ENCODE data around the gene LRRC8D. TPM values are rescaled to one million over a fixed set of nuclear protein-coding genes. Genes with fewer than 3 reads are reported as not detected.

Gene LRRC8D
- total and polyA plus RNA-seq, 9 of the 15 experiments (the other 6 are each of a cell fraction or from before 2014, with no cell fraction given): 3.4 to 53.9 (median 15.9) TPM

DNA sequence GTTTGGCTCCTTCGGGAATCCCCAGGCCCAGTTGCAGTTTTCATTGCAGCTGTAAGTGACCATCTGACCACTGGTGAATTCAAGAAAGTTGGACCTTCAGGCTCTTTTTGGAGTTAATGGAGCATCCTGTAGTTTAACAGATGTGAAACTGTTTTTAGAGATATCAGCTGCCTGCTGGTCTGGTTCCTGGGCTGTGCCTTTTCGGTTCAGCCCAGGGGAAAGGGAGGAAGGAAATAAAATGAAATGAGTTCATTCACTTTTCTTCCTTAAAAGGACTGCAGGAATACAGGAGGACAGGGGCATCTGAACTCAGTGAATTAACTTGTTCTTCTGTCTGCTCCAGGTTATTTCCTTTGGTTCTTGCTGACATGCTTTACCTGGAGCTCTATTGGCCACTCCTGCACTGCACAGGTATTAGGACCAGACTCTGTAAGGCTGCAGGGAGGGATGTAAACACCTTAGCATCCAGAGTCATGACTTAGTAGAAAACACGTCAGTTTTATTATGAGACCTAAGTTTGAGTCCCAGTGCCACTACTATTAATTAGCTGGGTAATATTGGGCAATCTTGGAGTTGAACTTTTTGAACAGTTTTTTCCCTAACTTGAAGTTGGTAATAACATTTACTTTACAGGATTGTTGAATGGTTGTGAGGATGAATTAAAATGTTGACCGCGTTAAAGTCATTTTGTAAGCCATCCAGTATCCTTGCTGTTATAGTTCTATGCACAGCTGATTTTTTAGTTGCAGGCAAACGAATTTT, 83.6 kb downstream of the LRRC8D start (continued):
- TF ChIP-seq XRCC5 (IDR thresholded peaks at IDR 0.05; ENCODE audit: low read depth, low read length) (no peak), RCOR1 (IDR thresholded peaks at IDR 0.05; ENCODE audit: borderline replicate concordance in 1 of 2, low read depth in 2 of 2, low read length in 2 of 2) (no peak), COPS2 (conservative IDR thresholded peaks at IDR 0.05) (no peak), RBBP5 (IDR thresholded peaks at IDR 0.05; ENCODE audit: borderline replicate concordance, insufficient read depth, low read length, poor library complexity, severe bottlenecking) (no peak), TCF3 (CRISPR knock-in tag; IDR thresholded peaks at IDR 0.05) (peak; percentile 56), GATAD2B (IDR thresholded peaks at IDR 0.05; ENCODE audit: borderline replicate concordance) (no peak), SRF (CRISPR knock-in tag; IDR thresholded peaks at IDR 0.05) (peak; percentile 18 to 86; a peak in 3 of 4 replicates), SUPT5H (IDR thresholded peaks at IDR 0.05) (no peak), SIRT6 (IDR thresholded peaks at IDR 0.05; ENCODE audit: low read depth, low read length) (no peak), CREB1 (IDR thresholded peaks at IDR 0.05) (no peak), CREB1 (CRISPR knock-in tag; IDR thresholded peaks at IDR 0.05) (no peak), ZNF12 (CRISPR knock-in tag; IDR thresholded peaks at IDR 0.05) (no peak), SMARCA4 (IDR thresholded peaks at IDR 0.05) (peak; percentile 68), SRSF7 (optimal IDR thresholded peaks at IDR 0.05; ENCODE audit: low read depth, low read length) (no peak), EP300 (IDR thresholded peaks at IDR 0.05; ENCODE audit: low read length) (peak; percentile 60; the same call in 1 of the 2 replicates), ZNF707 (CRISPR knock-in tag; conservative IDR thresholded peaks at IDR 0.05) (no peak), GABPB1 (CRISPR knock-in tag; IDR thresholded peaks at IDR 0.05) (no peak)
- TF ChIP-seq, protein P1, sequence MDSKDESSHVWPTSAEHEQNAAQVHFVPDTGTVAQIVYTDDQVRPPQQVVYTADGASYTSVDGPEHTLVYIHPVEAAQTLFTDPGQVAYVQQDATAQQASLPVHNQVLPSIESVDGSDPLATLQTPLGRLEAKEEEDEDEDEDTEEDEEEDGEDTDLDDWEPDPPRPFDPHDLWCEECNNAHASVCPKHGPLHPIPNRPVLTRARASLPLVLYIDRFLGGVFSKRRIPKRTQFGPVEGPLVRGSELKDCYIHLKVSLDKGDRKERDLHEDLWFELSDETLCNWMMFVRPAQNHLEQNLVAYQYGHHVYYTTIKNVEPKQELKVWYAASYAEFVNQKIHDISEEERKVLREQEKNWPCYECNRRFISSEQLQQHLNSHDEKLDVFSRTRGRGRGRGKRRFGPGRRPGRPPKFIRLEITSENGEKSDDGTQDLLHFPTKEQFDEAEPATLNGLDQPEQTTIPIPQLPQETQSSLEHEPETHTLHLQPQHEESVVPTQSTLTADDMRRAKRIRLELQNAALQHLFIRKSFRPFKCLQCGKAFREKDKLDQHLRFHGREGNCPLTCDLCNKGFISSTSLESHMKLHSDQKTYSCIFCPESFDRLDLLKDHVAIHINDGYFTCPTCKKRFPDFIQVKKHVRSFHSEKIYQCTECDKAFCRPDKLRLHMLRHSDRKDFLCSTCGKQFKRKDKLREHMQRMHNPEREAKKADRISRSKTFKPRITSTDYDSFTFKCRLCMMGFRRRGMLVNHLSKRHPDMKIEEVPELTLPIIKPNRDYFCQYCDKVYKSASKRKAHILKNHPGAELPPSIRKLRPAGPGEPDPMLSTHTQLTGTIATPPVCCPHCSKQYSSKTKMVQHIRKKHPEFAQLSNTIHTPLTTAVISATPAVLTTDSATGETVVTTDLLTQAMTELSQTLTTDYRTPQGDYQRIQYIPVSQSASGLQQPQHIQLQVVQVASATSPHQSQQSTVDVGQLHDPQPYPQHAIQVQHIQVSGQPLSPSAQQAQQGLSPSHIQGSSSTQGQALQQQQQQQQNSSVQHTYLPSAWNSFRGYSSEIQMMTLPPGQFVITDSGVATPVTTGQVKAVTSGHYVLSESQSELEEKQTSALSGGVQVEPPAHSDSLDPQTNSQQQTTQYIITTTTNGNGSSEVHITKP (IDR thresholded peaks at IDR 0.05; ENCODE audit: partially characterized antibody): peak; percentile 51
- TF ChIP-seq, protein P2, sequence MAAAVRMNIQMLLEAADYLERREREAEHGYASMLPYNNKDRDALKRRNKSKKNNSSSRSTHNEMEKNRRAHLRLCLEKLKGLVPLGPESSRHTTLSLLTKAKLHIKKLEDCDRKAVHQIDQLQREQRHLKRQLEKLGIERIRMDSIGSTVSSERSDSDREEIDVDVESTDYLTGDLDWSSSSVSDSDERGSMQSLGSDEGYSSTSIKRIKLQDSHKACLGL (CRISPR knock-in tag; IDR thresholded peaks at IDR 0.05; ENCODE audit: borderline replicate concordance, poor library complexity, severe bottlenecking): no peak
- TF ChIP-seq, protein P3, sequence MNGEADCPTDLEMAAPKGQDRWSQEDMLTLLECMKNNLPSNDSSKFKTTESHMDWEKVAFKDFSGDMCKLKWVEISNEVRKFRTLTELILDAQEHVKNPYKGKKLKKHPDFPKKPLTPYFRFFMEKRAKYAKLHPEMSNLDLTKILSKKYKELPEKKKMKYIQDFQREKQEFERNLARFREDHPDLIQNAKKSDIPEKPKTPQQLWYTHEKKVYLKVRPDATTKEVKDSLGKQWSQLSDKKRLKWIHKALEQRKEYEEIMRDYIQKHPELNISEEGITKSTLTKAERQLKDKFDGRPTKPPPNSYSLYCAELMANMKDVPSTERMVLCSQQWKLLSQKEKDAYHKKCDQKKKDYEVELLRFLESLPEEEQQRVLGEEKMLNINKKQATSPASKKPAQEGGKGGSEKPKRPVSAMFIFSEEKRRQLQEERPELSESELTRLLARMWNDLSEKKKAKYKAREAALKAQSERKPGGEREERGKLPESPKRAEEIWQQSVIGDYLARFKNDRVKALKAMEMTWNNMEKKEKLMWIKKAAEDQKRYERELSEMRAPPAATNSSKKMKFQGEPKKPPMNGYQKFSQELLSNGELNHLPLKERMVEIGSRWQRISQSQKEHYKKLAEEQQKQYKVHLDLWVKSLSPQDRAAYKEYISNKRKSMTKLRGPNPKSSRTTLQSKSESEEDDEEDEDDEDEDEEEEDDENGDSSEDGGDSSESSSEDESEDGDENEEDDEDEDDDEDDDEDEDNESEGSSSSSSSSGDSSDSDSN (IDR thresholded peaks at IDR 0.05; ENCODE audit: borderline replicate concordance in 1 of 2, low read depth in 2 of 2, low read length in 2 of 2): no peak
- TF ChIP-seq, protein P4, sequence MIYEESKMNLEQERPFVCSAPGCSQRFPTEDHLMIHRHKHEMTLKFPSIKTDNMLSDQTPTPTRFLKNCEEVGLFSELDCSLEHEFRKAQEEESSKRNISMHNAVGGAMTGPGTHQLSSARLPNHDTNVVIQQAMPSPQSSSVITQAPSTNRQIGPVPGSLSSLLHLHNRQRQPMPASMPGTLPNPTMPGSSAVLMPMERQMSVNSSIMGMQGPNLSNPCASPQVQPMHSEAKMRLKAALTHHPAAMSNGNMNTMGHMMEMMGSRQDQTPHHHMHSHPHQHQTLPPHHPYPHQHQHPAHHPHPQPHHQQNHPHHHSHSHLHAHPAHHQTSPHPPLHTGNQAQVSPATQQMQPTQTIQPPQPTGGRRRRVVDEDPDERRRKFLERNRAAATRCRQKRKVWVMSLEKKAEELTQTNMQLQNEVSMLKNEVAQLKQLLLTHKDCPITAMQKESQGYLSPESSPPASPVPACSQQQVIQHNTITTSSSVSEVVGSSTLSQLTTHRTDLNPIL (CRISPR knock-in tag; IDR thresholded peaks at IDR 0.05): no peak
